PC-9 (cell line): ENCODE measurements around the gene MT1F.

Source experiments
- EZH2 ChIP-seq: fragments of 200-600 bp; sonication (generic); IDR thresholded peaks from 2 replicates; pipeline ENCODE4 v1.8.0; 2017; ENCODE audit warnings: antibody characterized with exemption, low read depth
- TF ChIP-seq, protein P1 (sequence below): fragments of 200-600 bp; sonication (generic); conservative IDR thresholded peaks from 2 replicates; pipeline ENCODE4 v1.6.1; 2017; ENCODE audit warnings: mixed run types, antibody characterized with exemption, mild to moderate bottlenecking, moderate library complexity

DNA sequence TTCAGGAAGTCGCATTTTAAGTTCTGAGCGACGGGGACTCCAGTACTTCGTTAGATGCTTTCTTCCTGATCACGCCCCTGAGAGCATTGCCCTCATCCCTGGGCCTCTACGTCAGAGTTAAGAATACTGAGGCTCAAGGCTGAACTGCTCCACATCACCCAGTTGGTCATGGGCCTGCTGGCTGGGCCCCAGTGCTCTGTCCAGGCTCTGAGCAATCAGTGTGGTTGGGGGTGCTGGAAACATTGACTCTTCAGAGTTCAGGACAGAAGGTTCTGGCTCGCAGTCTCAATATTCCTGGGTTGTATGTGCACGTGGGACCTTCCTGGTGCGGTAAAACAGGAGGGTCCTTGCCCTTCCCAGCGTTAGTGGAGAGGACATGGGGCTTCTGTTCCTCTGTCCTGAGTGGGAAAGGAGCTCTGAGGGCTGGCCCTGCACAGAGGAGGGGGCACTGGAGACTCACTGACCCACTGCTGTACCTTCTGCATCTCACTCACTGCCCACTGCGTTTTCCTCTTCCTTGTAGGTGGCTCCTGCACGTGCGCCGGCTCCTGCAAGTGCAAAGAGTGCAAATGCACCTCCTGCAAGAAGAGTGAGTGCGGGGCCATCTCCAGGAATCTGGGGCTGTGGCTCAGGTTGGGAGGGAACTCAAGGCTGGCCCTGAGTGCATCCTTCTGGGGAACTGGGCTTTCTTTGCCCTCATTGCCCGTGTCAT, 31.7 kb upstream of the MT1F start:
- TF ChIP-seq, protein P1, sequence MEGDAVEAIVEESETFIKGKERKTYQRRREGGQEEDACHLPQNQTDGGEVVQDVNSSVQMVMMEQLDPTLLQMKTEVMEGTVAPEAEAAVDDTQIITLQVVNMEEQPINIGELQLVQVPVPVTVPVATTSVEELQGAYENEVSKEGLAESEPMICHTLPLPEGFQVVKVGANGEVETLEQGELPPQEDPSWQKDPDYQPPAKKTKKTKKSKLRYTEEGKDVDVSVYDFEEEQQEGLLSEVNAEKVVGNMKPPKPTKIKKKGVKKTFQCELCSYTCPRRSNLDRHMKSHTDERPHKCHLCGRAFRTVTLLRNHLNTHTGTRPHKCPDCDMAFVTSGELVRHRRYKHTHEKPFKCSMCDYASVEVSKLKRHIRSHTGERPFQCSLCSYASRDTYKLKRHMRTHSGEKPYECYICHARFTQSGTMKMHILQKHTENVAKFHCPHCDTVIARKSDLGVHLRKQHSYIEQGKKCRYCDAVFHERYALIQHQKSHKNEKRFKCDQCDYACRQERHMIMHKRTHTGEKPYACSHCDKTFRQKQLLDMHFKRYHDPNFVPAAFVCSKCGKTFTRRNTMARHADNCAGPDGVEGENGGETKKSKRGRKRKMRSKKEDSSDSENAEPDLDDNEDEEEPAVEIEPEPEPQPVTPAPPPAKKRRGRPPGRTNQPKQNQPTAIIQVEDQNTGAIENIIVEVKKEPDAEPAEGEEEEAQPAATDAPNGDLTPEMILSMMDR = no peak
- TF ChIP-seq EZH2 = no peak
